SKM-1 treated with dmso at 0.1 percent for 144 hours (cell line): ENCODE results near the gene FLNB.
"Not testable (repeated sequence)": the region's sequence is repeated elsewhere in the genome, so short reads cannot be mapped to it uniquely, and the experiment has no call there.

Experiments
- DNase-seq: peaks from one replicate; lab custom pipeline; 2025; ENCODE audit not compliant: unreplicated experiment; lab: John Stamatoyannopoulos, UW

Gene FLNB

GRCh38 chr3:57978316-57978715 lies 29.9 kb upstream of the FLNB start:
- DNase-seq: no peak

GRCh38 chr3:57980416-57980815 lies 27.8 kb upstream of the FLNB start:
- peak; percentile 22 for DNase-seq

- peak; percentile 64 for DNase-seq
These were observed 26.6 kb upstream of the FLNB start for GRCh38 chr3:57981483-57982087.

DNA sequence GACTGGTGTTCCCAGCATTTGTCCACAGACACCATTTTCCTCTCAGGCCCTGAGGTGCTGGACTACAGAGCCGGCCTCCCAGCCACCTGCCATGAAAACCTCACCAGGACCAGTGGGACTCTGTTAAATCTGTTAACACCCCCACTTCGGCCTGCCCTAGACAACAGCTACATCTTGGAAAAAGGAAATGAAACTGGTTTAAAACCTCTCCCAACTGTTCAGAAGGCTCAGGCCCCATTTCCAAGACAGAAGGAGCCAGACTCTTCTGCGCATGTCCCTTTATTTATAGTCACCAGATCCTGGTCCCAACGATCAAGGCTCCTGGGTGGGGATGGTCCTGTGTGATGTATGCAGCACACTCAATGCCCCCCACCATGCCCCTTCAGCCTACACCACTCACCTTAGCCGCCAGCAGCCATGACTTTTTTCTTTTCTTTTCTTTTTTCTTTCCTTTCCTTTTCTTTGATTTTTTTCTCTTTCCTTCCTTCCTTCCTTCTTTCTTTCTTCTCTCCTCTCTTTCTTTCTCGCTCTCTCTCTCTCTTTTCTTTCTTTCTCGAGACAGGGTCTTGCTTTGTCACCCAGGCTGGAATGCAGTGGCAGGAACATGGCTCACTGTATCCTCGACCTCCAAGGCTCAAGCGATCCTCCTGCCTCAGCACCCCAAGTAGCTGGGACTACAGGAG lies 25.5 kb upstream of the FLNB start:
- peak; percentile 21 for DNase-seq

DNA sequence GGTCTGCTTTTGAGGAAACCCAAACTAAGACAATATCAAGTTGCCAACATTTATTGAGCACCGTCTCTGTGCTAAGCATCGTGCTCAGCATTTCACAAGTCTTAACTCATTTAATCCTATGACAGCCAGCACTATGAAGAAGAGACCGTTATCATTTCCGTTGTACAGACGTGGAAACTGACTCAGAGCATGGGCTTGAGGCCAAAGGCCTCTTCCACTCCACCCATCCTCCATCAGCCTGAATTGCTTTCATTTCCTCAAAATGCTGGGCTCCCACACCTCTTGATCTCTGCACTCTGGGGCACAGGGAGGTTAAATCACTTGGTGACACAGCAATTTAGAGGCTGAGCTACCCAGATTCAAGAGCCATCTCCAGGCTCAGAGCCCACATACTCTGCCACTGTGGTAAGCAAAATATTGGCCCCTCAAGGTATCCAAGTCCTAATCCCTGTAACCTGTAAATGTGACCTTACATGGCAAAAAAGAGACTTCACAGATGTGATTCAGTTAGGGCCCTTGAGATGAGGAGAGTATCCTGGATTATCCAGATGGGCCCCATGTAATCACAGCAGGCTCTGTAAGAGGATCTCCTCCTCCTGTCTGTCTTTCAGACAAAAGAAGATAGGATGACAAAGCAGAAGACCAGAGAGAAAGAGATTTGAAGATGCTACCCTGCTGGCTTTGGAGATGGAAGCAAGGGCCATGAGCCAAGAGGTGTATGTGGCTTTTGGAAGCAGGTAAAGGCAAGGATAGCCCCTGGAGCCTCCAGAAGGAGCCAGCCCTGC lies 24.3 kb upstream of the FLNB start:
- DNase-seq: peak; percentile 98

DNA sequence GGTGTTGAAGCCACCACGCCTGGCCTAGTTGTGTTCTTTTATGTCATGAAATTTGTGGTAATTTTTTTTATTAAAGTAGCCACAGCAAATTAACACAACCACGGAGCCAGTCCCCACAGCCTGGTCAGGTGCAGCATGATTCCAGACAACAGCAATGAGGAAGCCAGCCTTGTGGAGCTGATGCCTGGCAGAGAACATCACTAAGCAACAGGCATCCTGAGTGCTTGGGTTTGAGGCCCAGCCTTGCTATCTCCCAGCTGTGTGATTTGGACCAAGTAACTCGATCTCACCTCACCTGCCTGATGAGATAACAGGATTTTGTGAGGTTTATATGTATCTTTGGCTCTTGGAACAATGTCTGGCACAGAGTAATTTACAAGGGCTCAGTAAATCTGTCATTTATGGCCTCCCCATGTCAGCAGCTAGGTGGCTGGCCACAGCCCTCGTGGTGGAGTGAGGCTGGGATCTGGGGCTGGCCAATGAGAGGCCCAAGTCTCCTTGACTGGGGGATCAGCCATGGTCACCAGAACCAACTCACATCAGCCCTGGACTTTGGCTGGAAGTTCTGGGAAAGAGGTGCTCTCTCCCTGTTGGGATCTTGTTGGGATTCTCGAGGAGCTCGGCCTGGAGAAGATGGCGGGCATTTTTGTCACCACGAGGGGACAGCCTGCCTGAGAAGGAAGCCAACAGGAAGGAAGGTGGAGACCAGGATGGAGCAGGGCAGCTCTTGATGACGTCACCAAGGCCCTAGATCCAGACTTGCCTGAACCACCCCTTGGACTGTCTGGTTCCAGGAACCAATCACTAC lies 22.8 kb upstream of the FLNB start:
- DNase-seq: no peak

- DNase-seq: no peak
These were observed 22.3 kb upstream of the FLNB start for GRCh38 chr3:57985984-57986246.

GRCh38 chr3:57986261-57986660 lies 22.0 kb upstream of the FLNB start:
- DNase-seq: no peak

DNA sequence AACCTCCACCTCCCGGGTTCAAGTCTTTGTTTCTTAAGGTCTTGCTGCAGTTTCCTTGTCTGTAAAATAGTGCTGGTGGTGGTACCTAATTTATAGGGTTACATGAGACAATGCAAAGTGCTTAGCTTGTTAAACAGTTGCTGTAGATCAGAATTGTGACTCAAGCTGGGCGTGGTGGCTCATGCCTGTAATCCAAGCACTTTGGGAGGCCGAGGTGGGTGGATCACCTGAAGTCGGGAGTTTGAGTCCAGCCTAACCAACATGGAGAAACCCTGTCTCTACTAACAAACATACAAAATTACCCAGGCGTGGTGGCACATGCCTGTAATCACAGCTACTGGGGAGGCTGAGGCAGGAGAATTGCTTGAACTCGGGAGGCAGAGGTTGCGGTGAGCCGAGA lies 19.0 kb upstream of the FLNB start:
- not testable (repeated sequence) for DNase-seq

DNA sequence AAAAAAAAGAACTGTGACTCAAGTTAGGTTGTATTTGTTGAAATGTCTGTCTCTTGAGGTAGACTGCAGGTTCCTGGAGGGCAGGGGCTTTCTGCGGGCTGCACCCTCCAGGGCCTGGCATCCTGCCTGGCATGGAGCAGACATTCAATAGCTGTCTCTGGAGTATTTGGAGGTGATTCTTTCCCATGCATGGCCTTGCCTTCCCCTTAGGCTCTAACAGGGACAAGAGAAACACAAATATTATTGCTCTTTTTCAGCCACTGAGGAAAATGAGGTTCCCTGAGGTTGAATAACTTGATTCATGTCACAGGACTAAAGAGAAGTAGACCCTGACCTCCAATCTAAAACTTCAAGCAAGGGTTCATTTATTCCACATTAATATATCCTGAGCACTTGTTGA lies 18.6 kb upstream of the FLNB start:
- DNase-seq: no peak

GRCh38 chr3:57992452-57993213 lies 15.6 kb upstream of the FLNB start:
- no peak for DNase-seq

- DNase-seq: no peak
These were observed 9.6 kb upstream of the FLNB start for GRCh38 chr3:57998366-57999283.

- no peak for DNase-seq
These were observed 8.7 kb upstream of the FLNB start for GRCh38 chr3:57999417-58000115.

DNA sequence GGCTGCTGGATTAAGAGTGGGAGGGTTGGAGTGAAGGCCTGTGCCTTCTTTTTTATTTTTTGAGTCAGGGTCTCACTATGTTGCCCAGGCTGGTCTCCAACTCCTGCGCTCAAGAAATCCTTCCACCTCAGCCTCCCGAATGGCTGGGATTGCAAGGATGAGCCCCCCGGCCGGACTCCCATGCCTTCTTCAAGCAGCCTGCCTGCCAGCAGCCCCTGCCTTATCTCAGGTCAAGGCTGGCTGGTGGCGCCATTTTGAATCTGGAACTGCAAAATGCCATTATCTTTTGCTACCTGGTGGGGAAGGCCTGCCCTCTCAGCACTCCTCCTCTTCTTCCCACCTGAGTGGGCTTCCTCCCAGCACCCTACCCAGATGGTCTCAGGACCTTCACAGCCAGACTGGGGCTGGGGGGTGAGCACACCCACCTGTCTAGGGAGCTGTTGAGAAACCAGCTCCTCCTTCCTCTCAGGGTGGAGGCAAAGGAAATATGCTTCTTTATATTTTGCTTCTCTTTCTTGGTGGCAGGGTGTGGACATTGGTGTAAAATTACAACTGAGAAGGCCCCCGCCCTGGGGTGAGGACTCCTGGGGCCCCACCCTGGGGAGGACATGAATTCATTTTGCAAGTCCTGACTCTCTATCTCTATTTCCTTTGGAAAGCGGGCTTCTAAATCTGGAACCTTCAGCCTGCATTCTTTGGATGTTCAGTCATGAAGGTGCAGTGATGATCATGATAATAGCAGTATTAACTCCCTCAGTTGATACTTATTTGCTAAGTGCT lies 7.7 kb upstream of the FLNB start:
- DNase-seq: peak; percentile 21

- DNase-seq: no peak
These were observed 7.1 kb upstream of the FLNB start for GRCh38 chr3:58001086-58001467.

DNA sequence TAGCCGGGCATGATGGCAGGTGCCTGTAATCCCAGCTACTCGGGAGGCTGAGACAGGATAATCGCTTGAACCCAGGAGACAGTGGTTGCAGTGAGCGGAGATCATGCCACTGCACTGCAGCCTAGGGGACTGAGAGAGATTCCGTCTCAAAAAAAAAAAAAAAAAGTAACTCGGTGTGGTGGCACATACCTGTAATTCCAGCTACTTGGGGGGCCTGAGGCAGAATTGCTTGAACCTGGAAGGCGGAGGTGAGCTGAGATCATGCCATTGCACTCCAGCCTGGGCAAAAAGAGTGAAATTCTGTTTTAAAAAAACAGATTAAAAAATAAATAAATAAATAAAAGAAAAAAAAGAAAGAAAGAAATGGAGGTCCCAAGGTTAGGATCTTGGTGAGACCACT lies 6.2 kb upstream of the FLNB start:
- DNase-seq: no peak

GRCh38 chr3:58003093-58003492 lies 5.1 kb upstream of the FLNB start:
- no peak for DNase-seq

GRCh38 chr3:58004973-58005372 lies 3.2 kb upstream of the FLNB start:
- no peak for DNase-seq

DNA sequence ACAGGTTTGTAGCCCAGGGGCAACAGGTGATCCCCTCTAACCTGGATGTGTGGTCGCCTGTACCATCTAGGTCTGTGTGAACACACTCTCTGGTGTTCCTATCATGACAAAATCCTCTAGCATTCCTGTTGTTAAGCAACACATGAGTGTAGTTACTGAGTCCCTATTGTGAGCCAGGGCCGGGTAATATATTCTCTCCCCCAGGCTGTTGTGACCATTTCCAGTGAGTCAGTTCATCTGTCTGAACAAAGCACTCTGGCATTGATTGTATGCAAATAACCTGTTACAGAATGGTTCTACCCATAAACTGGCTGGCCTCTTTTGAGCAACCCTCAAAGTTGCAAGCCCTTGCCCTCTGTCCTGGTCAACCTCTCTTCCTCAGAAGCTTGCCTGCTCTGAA lies 2.6 kb upstream of the FLNB start:
- DNase-seq: no peak
